Body of pancreas (tissue), 4 donors: ENCODE data around the gene PLCH1. TPM values are rescaled to one million over a fixed set of nuclear protein-coding genes. Genes with fewer than 3 reads are reported as not detected.

Experiments used
- ATAC-seq: fragments of 150-250 bp; one replicate; pipeline ENCODE4 v1.9.1; 2016
- DNase-seq, 4 donors: peaks; one replicate each; pipeline ENCODE4 v3.0.0-alpha.2; 2019
- H3K27ac ChIP-seq, 4 donors: fragments of 200-600 bp; sonication (generic); 1 replicate in 3 of 4; 2 replicates in 1 of 4; pipeline versions ENCODE4 v1.5.1 to v1.6.1; 2016 to 2019; ENCODE audit warnings: mild to moderate bottlenecking in 1 of 4, mixed read lengths in 1 of 4, moderate library complexity in 1 of 4
- H3K27me3 ChIP-seq, 2 donors: fragments of 200-600 bp; sonication (generic); one replicate each; pipeline ENCODE4 v1.6.0; 2016; ENCODE audit warnings: mild to moderate bottlenecking in 1 of 2
- H3K36me3 ChIP-seq, 2 donors: fragments of 200-600 bp; sonication (generic); replicated peaks in 1 of 2; 2 replicates each; pipeline ENCODE4 v1.5.1; 2016; ENCODE audit warnings: low read depth in 2 of 2; ENCODE audit not compliant: insufficient read depth in 1 of 2
- H3K4me1 ChIP-seq: fragments of 200-600 bp; sonication (generic); one replicate; pipeline ENCODE4 v1.6.0; 2016
- H3K4me3 ChIP-seq, 2 donors: fragments of 200-600 bp; sonication (generic); 1 replicate in 1 of 2; 2 replicates in 1 of 2; pipeline ENCODE4 v1.5.1; 2016 to 2019
- H3K9me3 ChIP-seq, 3 donors: fragments of 200-600 bp; sonication (generic); 1 replicate in 2 of 3; 2 replicates in 1 of 3; pipeline ENCODE4 v1.5.1; 2016
- CTCF ChIP-seq, 7 experiments: fragments of 450-650 bp in 4 of 7; fragments of 200-600 bp in 3 of 7; sonication (generic) in 3 of 7; IDR thresholded peaks; one replicate each; pipeline ENCODE4 v1.5.1; 2016 to 2019; ENCODE audit warnings: antibody characterized with exemption in 7 of 7
- POLR2A ChIP-seq, 3 donors: fragments of 450-650 bp; IDR thresholded peaks; one replicate each; pipeline ENCODE4 v1.6.1; 2016; ENCODE audit warnings: antibody characterized with exemption in 3 of 3, mild to moderate bottlenecking in 2 of 3
- WGBS, 2 donors: methylation state at CpG; one replicate each; pipeline ENCODE4 v1.1.5; 2017; 5-methylcytosine and 5-hydroxymethylcytosine counted together
- intact Hi-C: fragments of 100-400 bp; cut with DNase I; formaldehyde crosslinking; loops from one replicate; pipeline ENCODE4 v1.15.1; 2023
- total RNA-seq, 2 donors: library from RNA; depleted of rRNA; stranded (reverse); fragments of >200 nt; gene quantifications; one replicate each; pipeline ENCODE4 v1.1.0, GENCODE V29; 2016

PLCH1 gene
- total RNA-seq, 2 donors from 2014 or later = 3.0 to 5.2 TPM

GRCh38 chr3:155742349-155742965 is 2.4 kb downstream of the PLCH1 start:
- intact Hi-C loops = no loop called here
- no peak overlapping the region for H3K27ac ChIP-seq
- no peak for DNase-seq

GRCh38 chr3:155741603-155742002 is 3.3 kb downstream of the PLCH1 start:
- Histone ChIP-seq H3K9me3 (peaks cover 0 to 5% (median 0%) of the 10 kb centered on the region in 3 donors), H3K27me3 (no peaks in the 10 kb centered on the region), H3K27ac (no peak overlapping the region), H3K4me1 (peaks cover 42% of the 10 kb centered on the region), H3K36me3 (no peaks in the 10 kb centered on the region), H3K4me3 (no peak overlapping the region)
- intact Hi-C loops = no loop called here
- ATAC-seq (no peak), DNase-seq (no peak)
- TF ChIP-seq CTCF (IDR thresholded peaks at IDR 0.05) (no peak), POLR2A (IDR thresholded peaks at IDR 0.05) (no peak)

More at GRCh38 chr3:155742349-155742965, 2.4 kb downstream of the PLCH1 start:
- H3K27me3 ChIP-seq = no peaks in the 10 kb centered on the region
- no peaks in the 10 kb centered on the region for H3K36me3 ChIP-seq
- H3K4me3 ChIP-seq = no peak overlapping the region
- ATAC-seq = no peak
- H3K9me3 ChIP-seq = peaks cover 0 to 5% (median 0%) of the 10 kb centered on the region in 3 donors
- WGBS, 2 donors = 74 to 75% methylated on average over 5 of the region's 5 CpGs
- peaks cover 33% of the 10 kb centered on the region for H3K4me1 ChIP-seq
- TF ChIP-seq CTCF (IDR thresholded peaks at IDR 0.05) (peak in 1 of 7 experiments; percentile 1), POLR2A (IDR thresholded peaks at IDR 0.05) (no peak)

- H3K9me3 ChIP-seq = peaks cover 0 to 5% (median 0%) of the 10 kb centered on the region in 3 donors
- intact Hi-C loops = no loop called here
- no peak for ATAC-seq
- H3K4me1 ChIP-seq = peaks cover 44% of the 10 kb centered on the region
- no peak overlapping the region for H3K4me3 ChIP-seq
- no peak for DNase-seq
- no peaks in the 10 kb centered on the region for H3K36me3 ChIP-seq
- H3K27me3 ChIP-seq = no peaks in the 10 kb centered on the region
- H3K27ac ChIP-seq = no peak overlapping the region
- 67 to 83% methylated on average over 3 of the region's 3 CpGs for WGBS, 2 donors
- no peak for TF ChIP-seq POLR2A (IDR thresholded peaks at IDR 0.05)
- no peak for TF ChIP-seq CTCF (IDR thresholded peaks at IDR 0.05)
Observed at GRCh38 chr3:155741101-155741500, 3.8 kb downstream of the PLCH1 start.

- DNase-seq = no peak
- intact Hi-C loops = no loop called here
- no peaks in the 10 kb centered on the region for H3K27me3 ChIP-seq
- TF ChIP-seq CTCF (IDR thresholded peaks at IDR 0.05) (no peak), POLR2A (IDR thresholded peaks at IDR 0.05) (no peak)
- peak overlapping the region in 3 of 4 donors; percentile 86 to 94 (median 86) for H3K27ac ChIP-seq
- WGBS, 2 donors = 32 to 37% methylated on average over 5 of the region's 5 CpGs
- H3K4me1 ChIP-seq = peaks cover 44% of the 10 kb centered on the region
- no peak overlapping the region for H3K4me3 ChIP-seq
- ATAC-seq = no peak
- H3K36me3 ChIP-seq = no peaks in the 10 kb centered on the region
- H3K9me3 ChIP-seq = peaks cover 0 to 5% (median 0%) of the 10 kb centered on the region in 3 donors
Observed at GRCh38 chr3:155739154-155739553, 5.7 kb downstream of the PLCH1 start.

GRCh38 chr3:155738580-155739076 is 6.2 kb downstream of the PLCH1 start:
- Histone ChIP-seq H3K36me3 (no peaks in the 10 kb centered on the region), H3K4me3 (no peak overlapping the region), H3K4me1 (peaks cover 43% of the 10 kb centered on the region), H3K27ac (peak overlapping the region; percentile 77 to 94 (median 86)), H3K27me3 (no peaks in the 10 kb centered on the region), H3K9me3 (peaks cover 0 to 5% (median 0%) of the 10 kb centered on the region in 3 donors)
- WGBS, 2 donors = 54 to 57% methylated on average over 13 of the region's 13 CpGs
- TF ChIP-seq CTCF (IDR thresholded peaks at IDR 0.05) = no peak
- ATAC-seq = no peak
- DNase-seq = no peak
- intact Hi-C loops = no loop called here
